Loucy (cell line): ENCODE results near the gene LDLRAD4.
A peak's percentile ranks its signal among the peaks of the same experiment; 100 is the strongest.

Source experiments
- H2AFZ ChIP-seq: fragments of 200-600 bp; sonication (generic); 2 replicates; pipeline ENCODE4 v1.6.0; 2016; ENCODE audit warnings: antibody characterized with exemption, mild to moderate bottlenecking, low read length, moderate library complexity
- H3F3A ChIP-seq: fragments of 200-600 bp; 2 replicates; pipeline ENCODE4 v1.6.0; 2016; ENCODE audit warnings: antibody characterized with exemption, low read depth, mild to moderate bottlenecking
- H3K27me3 ChIP-seq: fragments of 200-600 bp; sonication (generic); 2 replicates; pipeline ENCODE4 v1.6.1; 2014; ENCODE audit warnings: low read length, mild to moderate bottlenecking; ENCODE audit not compliant: insufficient read depth, poor library complexity, severe bottlenecking
- H3K36me3 ChIP-seq: fragments of 200-600 bp; sonication (generic); 2 replicates; pipeline ENCODE4 v1.6.1; 2016; ENCODE audit warnings: low read length; ENCODE audit not compliant: insufficient read depth
- H3K4me1 ChIP-seq: fragments of 200-600 bp; sonication (generic); 2 replicates; pipeline ENCODE4 v1.5.1; 2014; ENCODE audit warnings: low read length, mild to moderate bottlenecking; ENCODE audit not compliant: insufficient read depth, poor library complexity, severe bottlenecking
- H3K4me2 ChIP-seq: fragments of 200-600 bp; sonication (generic); 2 replicates; pipeline ENCODE4 v1.6.0; 2014; ENCODE audit warnings: antibody characterized with exemption, low read length, low read depth, mild to moderate bottlenecking; ENCODE audit not compliant: poor library complexity, severe bottlenecking
- H3K4me3 ChIP-seq: fragments of 200-600 bp; sonication (generic); 2 replicates; pipeline ENCODE4 v1.5.1; 2014; ENCODE audit warnings: low read length, mild to moderate bottlenecking, mixed read lengths; ENCODE audit not compliant: poor library complexity, severe bottlenecking
- H3K79me2 ChIP-seq: fragments of 200-600 bp; sonication (generic); 2 replicates; pipeline ENCODE4 v1.6.1; 2014; ENCODE audit warnings: low read length; ENCODE audit not compliant: insufficient read depth
- H3K9ac ChIP-seq: fragments of 200-600 bp; sonication (generic); 2 replicates; pipeline ENCODE4 v1.6.0; 2014; ENCODE audit warnings: mild to moderate bottlenecking, low read depth, low read length, moderate library complexity; ENCODE audit not compliant: poor library complexity, severe bottlenecking
- H3K9me2 ChIP-seq: fragments of 200-600 bp; sonication (generic); replicated peaks from 2 replicates; pipeline ENCODE4 v1.6.1; 2016; ENCODE audit warnings: low read depth, low read length, mixed read lengths
- H3K9me3 ChIP-seq: fragments of 200-600 bp; sonication (generic); 2 replicates; pipeline ENCODE4 v1.6.1; 2014; ENCODE audit warnings: mild to moderate bottlenecking, antibody characterized with exemption, low read length, low read depth; ENCODE audit not compliant: insufficient read depth
- H4K20me1 ChIP-seq: fragments of 200-600 bp; sonication (generic); 2 replicates; pipeline ENCODE4 v1.6.0; 2014; ENCODE audit warnings: antibody characterized with exemption, low read length, mild to moderate bottlenecking; ENCODE audit not compliant: insufficient read depth, poor library complexity, severe bottlenecking
- EZH2phosphoT487 ChIP-seq: fragments of 200-600 bp; IDR thresholded peaks from 2 replicates; pipeline ENCODE4 v1.6.1; 2018; ENCODE audit warnings: antibody characterized with exemption, mild to moderate bottlenecking, moderate library complexity, borderline replicate concordance
- TF ChIP-seq, protein P1 (sequence below): fragments of 200-600 bp; sonication (generic); conservative IDR thresholded peaks from 2 replicates; pipeline ENCODE4 v1.5.1; 2014; ENCODE audit warnings: mild to moderate bottlenecking, antibody characterized with exemption, low read length

The LDLRAD4 gene

DNA sequence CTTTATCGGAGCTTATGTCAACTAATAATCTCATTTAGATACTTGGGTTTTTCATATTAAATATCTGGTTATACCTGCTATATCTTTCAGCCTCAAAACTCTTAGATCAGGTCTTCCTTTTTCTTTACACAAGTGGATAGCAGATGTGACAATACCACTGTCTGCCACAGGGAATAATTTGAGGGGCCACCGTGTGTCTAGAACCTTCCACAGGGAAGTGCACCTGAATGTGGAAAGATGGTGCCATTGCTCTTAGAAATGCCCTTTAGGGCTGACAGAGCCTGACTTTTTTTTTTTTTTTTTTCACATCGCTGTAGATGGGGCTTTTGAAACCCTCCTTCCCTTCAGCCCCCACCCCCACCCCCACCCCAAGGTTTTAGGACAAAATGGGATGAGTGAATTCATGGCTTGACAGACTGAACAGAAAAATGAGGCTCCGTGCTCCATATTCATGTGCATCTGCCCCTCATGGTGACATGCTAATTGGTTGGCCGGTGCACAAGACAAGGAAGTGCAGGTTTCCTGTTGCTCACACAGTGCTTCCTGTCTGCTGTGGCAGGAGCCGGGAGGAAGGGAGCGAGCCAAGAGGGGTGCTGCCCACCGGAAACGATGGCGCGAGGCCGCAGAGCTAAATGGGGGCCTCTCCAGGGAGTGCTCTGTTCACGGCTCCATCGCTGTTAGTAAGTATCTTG is 246.0 kb downstream of the LDLRAD4 start:
- peaks cover 7% of the 10 kb centered on the region; the same call in 1 of the 2 replicates for H3K36me3 ChIP-seq
- peaks cover 8% of the 10 kb centered on the region; the same call in 1 of the 2 replicates for H3F3A ChIP-seq
- peaks cover 54% of the 10 kb centered on the region for H3K79me2 ChIP-seq
- H3K4me3 ChIP-seq, result peak overlapping the region; percentile 80
- no peaks in the 10 kb centered on the region for H4K20me1 ChIP-seq
- peak overlapping the region; percentile 91 for H3K4me2 ChIP-seq
- no peak overlapping the region for H2AFZ ChIP-seq
- no peaks in the 10 kb centered on the region for H3K27me3 ChIP-seq
- H3K9me3 ChIP-seq, result peaks cover 15% of the 10 kb centered on the region; the same call in 1 of the 2 replicates
- no peak for TF ChIP-seq EZH2phosphoT487
- TF ChIP-seq, protein P1, sequence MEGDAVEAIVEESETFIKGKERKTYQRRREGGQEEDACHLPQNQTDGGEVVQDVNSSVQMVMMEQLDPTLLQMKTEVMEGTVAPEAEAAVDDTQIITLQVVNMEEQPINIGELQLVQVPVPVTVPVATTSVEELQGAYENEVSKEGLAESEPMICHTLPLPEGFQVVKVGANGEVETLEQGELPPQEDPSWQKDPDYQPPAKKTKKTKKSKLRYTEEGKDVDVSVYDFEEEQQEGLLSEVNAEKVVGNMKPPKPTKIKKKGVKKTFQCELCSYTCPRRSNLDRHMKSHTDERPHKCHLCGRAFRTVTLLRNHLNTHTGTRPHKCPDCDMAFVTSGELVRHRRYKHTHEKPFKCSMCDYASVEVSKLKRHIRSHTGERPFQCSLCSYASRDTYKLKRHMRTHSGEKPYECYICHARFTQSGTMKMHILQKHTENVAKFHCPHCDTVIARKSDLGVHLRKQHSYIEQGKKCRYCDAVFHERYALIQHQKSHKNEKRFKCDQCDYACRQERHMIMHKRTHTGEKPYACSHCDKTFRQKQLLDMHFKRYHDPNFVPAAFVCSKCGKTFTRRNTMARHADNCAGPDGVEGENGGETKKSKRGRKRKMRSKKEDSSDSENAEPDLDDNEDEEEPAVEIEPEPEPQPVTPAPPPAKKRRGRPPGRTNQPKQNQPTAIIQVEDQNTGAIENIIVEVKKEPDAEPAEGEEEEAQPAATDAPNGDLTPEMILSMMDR, result no peak; the same call in 1 of the 2 replicates
- H3K9ac ChIP-seq, result peak overlapping the region; percentile 90
- no peaks in the 10 kb centered on the region for H3K9me2 ChIP-seq
- H3K4me1 ChIP-seq, result peaks cover 54% of the 10 kb centered on the region

DNA sequence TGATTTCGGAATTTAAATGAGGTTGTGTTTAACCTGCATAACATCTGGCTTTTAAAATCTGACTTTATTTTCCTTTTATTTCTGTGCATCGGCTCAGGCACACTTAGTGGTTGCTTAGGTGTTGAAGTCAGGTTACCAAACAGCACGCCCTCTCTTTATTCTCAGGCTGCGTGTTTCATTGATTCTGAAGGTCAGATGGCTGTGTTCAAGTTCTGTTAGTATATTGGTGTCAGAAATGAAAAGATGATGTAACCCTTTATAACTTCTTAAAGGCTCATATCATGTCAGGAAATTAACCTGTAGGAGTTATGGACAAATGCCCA is 246.5 kb downstream of the LDLRAD4 start:
- peak overlapping the region; percentile 91 for H3K4me2 ChIP-seq
- TF ChIP-seq, protein P1, result no peak
- TF ChIP-seq EZH2phosphoT487, result no peak
- no peaks in the 10 kb centered on the region for H4K20me1 ChIP-seq
- peak overlapping the region; percentile 90 for H3K9ac ChIP-seq
- peak overlapping the region; percentile 80 for H3K4me3 ChIP-seq
- H3K27me3 ChIP-seq, result no peaks in the 10 kb centered on the region
- H3K79me2 ChIP-seq, result peaks cover 58% of the 10 kb centered on the region
- peaks cover 56% of the 10 kb centered on the region for H3K4me1 ChIP-seq
- peaks cover 15% of the 10 kb centered on the region; the same call in 1 of the 2 replicates for H3K9me3 ChIP-seq
- H2AFZ ChIP-seq, result no peak overlapping the region
- H3K36me3 ChIP-seq, result peaks cover 7% of the 10 kb centered on the region; the same call in 1 of the 2 replicates
- H3K9me2 ChIP-seq, result no peaks in the 10 kb centered on the region
- peaks cover 8% of the 10 kb centered on the region; the same call in 1 of the 2 replicates for H3F3A ChIP-seq

GRCh38 chr18:13465476-13465875 is 246.9 kb downstream of the LDLRAD4 start:
- Histone ChIP-seq H3K36me3 (peaks cover 7% of the 10 kb centered on the region; the same call in 1 of the 2 replicates), H3K4me2 (peak overlapping the region; percentile 91), H4K20me1 (no peaks in the 10 kb centered on the region), H3K4me3 (peak overlapping the region; percentile 80), H3K9me2 (no peaks in the 10 kb centered on the region), H3K27me3 (no peaks in the 10 kb centered on the region), H3K9ac (peak overlapping the region; percentile 90), H3K79me2 (peaks cover 62% of the 10 kb centered on the region), H3K4me1 (peaks cover 60% of the 10 kb centered on the region), H3F3A (peaks cover 8% of the 10 kb centered on the region; the same call in 1 of the 2 replicates), H3K9me3 (peaks cover 15% of the 10 kb centered on the region; the same call in 1 of the 2 replicates), H2AFZ (no peak overlapping the region)
- no peak for TF ChIP-seq EZH2phosphoT487
- TF ChIP-seq, protein P1, result no peak
